ENCODE results near the gene SLC25A26. TPM values are rescaled to one million over a fixed set of nuclear protein-coding genes. Genes with fewer than 3 reads are reported as not detected.

Gene SLC25A26
- total RNA-seq, 3 donors from 2014 or later: 25.6 to 31.4 (median 30.9) TPM

DNA sequence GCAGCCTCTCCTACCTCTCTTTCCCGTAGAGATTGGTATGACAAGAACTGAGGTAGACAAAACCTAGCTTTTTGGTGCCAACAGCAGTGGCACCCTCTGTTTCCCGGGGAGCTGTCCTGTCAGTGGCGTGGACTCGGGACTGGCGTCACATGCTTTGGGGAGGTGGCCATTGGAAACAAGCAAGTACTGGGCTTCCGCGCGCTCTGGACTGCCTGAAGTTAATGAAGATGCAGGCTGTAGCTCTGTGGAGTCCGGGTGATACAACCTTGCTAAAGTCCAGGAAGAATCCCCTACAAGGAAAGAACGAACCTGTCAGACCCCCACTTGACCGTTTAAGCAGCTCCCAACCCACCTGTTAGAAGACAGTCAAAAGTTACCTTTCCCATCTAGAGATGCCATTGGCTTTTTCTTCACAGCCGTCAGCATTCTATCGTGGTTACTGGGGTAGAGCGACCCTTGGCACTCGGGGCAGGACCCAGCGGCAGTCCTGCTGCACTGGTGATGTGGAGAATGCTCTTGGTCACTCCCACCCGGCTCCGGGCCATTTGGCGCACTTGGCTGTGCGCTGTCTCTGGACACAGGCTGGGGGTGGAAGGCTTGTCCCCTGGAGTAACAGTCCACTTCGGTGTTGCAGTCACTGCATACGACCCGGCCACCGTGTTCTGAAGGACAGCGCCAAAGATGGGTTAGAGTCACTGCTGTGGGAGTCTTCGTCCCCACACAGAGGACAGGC lies 159.6 kb downstream of the SLC25A26 start:
- H3K27ac ChIP-seq: no peak overlapping the region
- no peak for DNase-seq (ENCODE audit: low spot score in 2 of 2)
- no peaks in the 10 kb centered on the region for H3K9me3 ChIP-seq
- H3K4me1 ChIP-seq: no peaks in the 10 kb centered on the region
- no peaks in the 10 kb centered on the region for H3K27me3 ChIP-seq
- no peak overlapping the region for H3K4me3 ChIP-seq
- peaks cover 37% of the 10 kb centered on the region for H3K36me3 ChIP-seq
- intact Hi-C loops (cut with DNase I; ENCODE audit: low total_unique reads): no loop called here
- TF ChIP-seq POLR2A (IDR thresholded peaks at IDR 0.05) (no peak), POLR2AphosphoS5 (IDR thresholded peaks at IDR 0.05) (no peak), CTCF (IDR thresholded peaks at IDR 0.05) (no peak)

GRCh38 chr3:66381626-66382025 lies 160.8 kb downstream of the SLC25A26 start:
- intact Hi-C loops (cut with DNase I; ENCODE audit: low total_unique reads): no loop called here
- Histone ChIP-seq H3K4me3 (no peak overlapping the region), H3K36me3 (peaks cover 37% of the 10 kb centered on the region), H3K27ac (no peak overlapping the region), H3K27me3 (no peaks in the 10 kb centered on the region), H3K9me3 (no peaks in the 10 kb centered on the region), H3K4me1 (no peaks in the 10 kb centered on the region)
- no peak for TF ChIP-seq POLR2A (IDR thresholded peaks at IDR 0.05)
- TF ChIP-seq CTCF (IDR thresholded peaks at IDR 0.05): no peak
- no peak for TF ChIP-seq POLR2AphosphoS5 (IDR thresholded peaks at IDR 0.05)
- no peak for DNase-seq (ENCODE audit: low spot score in 2 of 2)

GRCh38 chr3:66382142-66382541 lies 161.3 kb downstream of the SLC25A26 start:
- H3K27me3 ChIP-seq: no peaks in the 10 kb centered on the region
- no peaks in the 10 kb centered on the region for H3K9me3 ChIP-seq
- intact Hi-C loops (cut with DNase I; ENCODE audit: low total_unique reads): no loop called here
- TF ChIP-seq POLR2AphosphoS5 (IDR thresholded peaks at IDR 0.05) (no peak), POLR2A (IDR thresholded peaks at IDR 0.05) (no peak)
- peaks cover 37% of the 10 kb centered on the region for H3K36me3 ChIP-seq
- peaks cover 0 to 1% of the 10 kb centered on the region in 2 donors for H3K4me1 ChIP-seq
- no peak overlapping the region for H3K27ac ChIP-seq
- DNase-seq (ENCODE audit: low spot score in 2 of 2): no peak
- no peak overlapping the region for H3K4me3 ChIP-seq

DNA sequence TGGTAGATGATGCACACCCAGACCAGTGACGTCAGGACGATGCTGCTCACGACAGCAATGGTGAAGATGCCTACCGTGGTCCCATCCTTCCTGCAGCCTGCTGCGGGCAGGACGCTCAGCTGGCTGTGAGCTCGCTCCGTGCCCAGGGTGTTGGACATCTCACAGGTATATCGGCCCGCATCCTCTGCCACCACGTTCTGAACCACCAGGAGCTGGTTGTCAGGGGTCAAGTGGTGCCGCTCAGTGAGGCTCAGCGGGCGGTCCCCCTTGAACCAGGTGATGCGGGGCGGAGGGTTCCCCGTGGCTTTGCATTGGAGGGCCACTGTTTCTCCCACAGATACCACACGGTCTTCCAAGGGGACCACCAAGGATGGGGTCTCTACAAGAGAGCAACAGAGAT lies 162.2 kb downstream of the SLC25A26 start:
- DNase-seq (ENCODE audit: low spot score in 2 of 2): no peak
- Histone ChIP-seq H3K4me3 (no peak overlapping the region), H3K27me3 (no peaks in the 10 kb centered on the region), H3K36me3 (peaks cover 37% of the 10 kb centered on the region), H3K9me3 (no peaks in the 10 kb centered on the region), H3K27ac (no peak overlapping the region), H3K4me1 (peaks cover 0 to 3% of the 10 kb centered on the region in 2 donors)
- intact Hi-C loops (cut with DNase I; ENCODE audit: low total_unique reads): no loop called here
- TF ChIP-seq CTCF (IDR thresholded peaks at IDR 0.05) (no peak), POLR2AphosphoS5 (IDR thresholded peaks at IDR 0.05) (no peak), POLR2A (IDR thresholded peaks at IDR 0.05) (no peak)

- no peak for DNase-seq (ENCODE audit: low spot score in 2 of 2)
- TF ChIP-seq POLR2AphosphoS5 (IDR thresholded peaks at IDR 0.05) (no peak), CTCF (IDR thresholded peaks at IDR 0.05) (no peak), POLR2A (IDR thresholded peaks at IDR 0.05) (no peak)
- H3K27ac ChIP-seq: no peak overlapping the region
- H3K4me3 ChIP-seq: no peak overlapping the region
- H3K9me3 ChIP-seq: no peaks in the 10 kb centered on the region
- H3K27me3 ChIP-seq: no peaks in the 10 kb centered on the region
- H3K36me3 ChIP-seq: peaks cover 34% of the 10 kb centered on the region
- peaks cover 0 to 3% of the 10 kb centered on the region in 2 donors for H3K4me1 ChIP-seq
- intact Hi-C loops (cut with DNase I; ENCODE audit: low total_unique reads): no loop called here
Measured at GRCh38 chr3:66383998-66384745, 163.4 kb downstream of the SLC25A26 start.
